Left ventricle myocardium superior (tissue), 1 donor: ENCODE data around the gene DHCR7. TPM values are rescaled to one million over a fixed set of nuclear protein-coding genes. Genes with fewer than 3 reads are reported as not detected.

Experiments
- ATAC-seq: fragments of 200-7000 bp; cut with Tn5 transposase; one replicate; pipeline ENCODE4 v1.9.1; 2020; ENCODE audit warnings: mild to moderate bottlenecking, moderate library complexity
- DNase-seq: peaks from one replicate; pipeline ENCODE4 v3.0.0-alpha.2; 2020
- intact Hi-C: fragments of 100-400 bp; cut with micrococcal nuclease; formaldehyde crosslinking; loops from one replicate; pipeline ENCODE4 v1.11.0; 2022
- microRNA-seq: library from miRNA; unstranded; fragments of <30 nt; microRNA quantifications from one replicate; pipeline ENCODE4 v1.2.0, GENCODE V29; 2020; ENCODE audit warnings: borderline number of aligned reads
- total RNA-seq: library from RNA; stranded (reverse); fragmentation: NEBNext Ultra II Directional; extraction: Animal tissue kit (Norgen Biotek cat#: 25700); gene quantifications from one replicate; pipeline ENCODE4 v1.2.1, GENCODE V29; 2021
- donor health status: DM: no; HTN: yes; CAD: no; lungs with severe emphysema.

The DHCR7 gene
- total RNA-seq, 1 donor from 2014 or later = 41.3 TPM

GRCh38 chr11:71395263-71395560, 53.0 kb downstream of the DHCR7 start:
- ATAC-seq (no peak), DNase-seq (no peak)
- intact Hi-C loops = no loop called here

DNA sequence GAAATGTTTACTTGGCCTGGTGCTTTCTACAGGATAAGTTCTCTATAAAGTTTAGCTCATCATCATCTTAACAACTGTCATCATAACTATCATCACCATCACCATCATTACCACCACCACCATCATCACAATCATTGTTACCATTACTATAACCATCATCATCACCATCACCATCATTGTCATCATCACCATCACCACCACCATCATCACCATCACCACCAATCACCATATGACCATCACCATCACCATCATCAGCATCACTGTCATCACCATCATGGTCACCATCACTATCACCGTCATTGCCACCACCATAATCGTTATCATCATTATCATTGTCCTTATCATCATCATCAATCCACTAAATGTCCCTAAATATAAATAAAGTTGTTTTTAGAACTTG, 54.9 kb downstream of the DHCR7 start:
- DNase-seq = no peak
- intact Hi-C loops = no loop called here
- no peak for ATAC-seq

GRCh38 chr11:71391796-71392195, 56.4 kb downstream of the DHCR7 start:
- ATAC-seq = no peak
- no peak for DNase-seq
- intact Hi-C loops = no loop called here

DNA sequence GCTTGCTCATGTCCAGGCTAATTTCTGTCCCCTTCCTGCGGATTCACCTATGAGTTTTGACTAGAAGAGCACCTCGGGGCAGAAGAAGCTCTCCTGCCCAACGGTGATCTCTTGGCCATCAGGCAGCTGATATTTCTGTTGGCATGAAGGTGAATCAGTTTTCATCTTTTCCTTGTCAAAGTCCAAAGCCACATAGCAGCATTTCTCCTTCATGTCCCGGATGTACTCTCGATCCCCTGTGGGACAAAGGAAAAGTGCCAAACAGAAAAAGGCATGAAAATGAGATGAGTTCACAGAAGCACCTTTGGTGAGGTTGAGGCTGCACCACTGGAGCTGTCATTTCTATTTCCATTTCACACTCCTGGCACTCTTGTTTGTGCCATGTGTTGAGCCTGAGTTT, 56.8 kb downstream of the DHCR7 start:
- intact Hi-C loops = no loop called here
- ATAC-seq (no peak), DNase-seq (no peak)

- no peak for ATAC-seq
- intact Hi-C loops = no loop called here
- DNase-seq = no peak
Measured at GRCh38 chr11:71388637-71389235, 59.5 kb downstream of the DHCR7 start.

GRCh38 chr11:71387784-71388636, 60.2 kb downstream of the DHCR7 start:
- ATAC-seq (no peak), DNase-seq (no peak)
- intact Hi-C loops = no loop called here

DNA sequence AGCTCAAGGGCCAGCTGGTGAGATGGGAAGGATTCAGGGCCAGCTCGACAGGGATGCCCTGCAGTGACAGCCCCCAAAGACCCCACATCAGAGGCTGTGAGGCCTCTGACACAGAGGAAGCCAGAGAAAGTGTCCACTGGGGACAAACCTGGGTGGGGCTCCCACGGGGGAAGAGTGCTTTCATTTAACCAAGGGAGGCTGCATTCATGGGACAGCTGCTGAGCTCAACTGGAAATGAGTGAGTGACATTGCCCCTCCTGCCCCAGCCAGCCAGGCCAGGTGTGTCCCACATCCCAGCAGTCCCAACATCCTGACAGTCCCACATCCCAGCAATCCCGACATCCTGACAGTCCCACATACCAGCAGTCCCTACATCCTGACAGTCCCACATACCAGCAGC, 61.0 kb downstream of the DHCR7 start:
- intact Hi-C loops = no loop called here
- DNase-seq (no peak), ATAC-seq (no peak)

DNA sequence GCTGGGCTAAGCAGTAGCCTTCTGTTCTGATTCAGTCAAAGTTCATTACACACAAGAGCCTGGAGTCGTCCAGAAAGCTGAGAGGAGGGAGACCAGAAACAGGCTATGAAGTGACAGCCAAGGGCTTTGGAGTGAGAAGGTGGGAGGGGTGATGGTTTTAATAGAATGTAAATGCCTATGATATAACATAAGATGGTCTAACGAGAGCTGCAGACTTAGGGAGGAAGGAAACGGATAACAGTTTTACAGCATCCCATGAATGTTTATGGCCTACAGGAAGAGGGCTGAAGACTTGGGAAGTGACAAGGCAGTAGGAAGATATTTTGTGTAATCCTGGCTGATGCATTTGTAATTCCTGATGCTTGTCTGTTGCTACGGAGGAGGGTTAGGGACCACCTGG, 62.0 kb downstream of the DHCR7 start:
- intact Hi-C loops = no loop called here
- ATAC-seq = no peak
- DNase-seq = no peak

- no peak for DNase-seq
- intact Hi-C loops = no loop called here
- no peak for ATAC-seq
Measured at GRCh38 chr11:71385091-71385490, 63.1 kb downstream of the DHCR7 start.

- intact Hi-C loops = no loop called here
- DNase-seq (no peak), ATAC-seq (no peak)
Measured at GRCh38 chr11:71384561-71384960, 63.6 kb downstream of the DHCR7 start.

Small RNA genes lying within 50 kb of the gene (microRNA-seq; reads per million reads assigned to microRNA genes)
- not detected for gene MIR6754

Other genes with a start within 250 kb of the DHCR7 start
- 0.32 TPM for gene SHANK2, start 195.8 kb downstream of the DHCR7 start, total RNA-seq
- 20.5 TPM for gene NADSYN1, start 4.8 kb upstream of the DHCR7 start, total RNA-seq
- not detected for gene KRTAP5-7, start 78.9 kb upstream of the DHCR7 start, total RNA-seq
- gene KRTAP5-8, start 89.6 kb upstream of the DHCR7 start, total RNA-seq = not detected
- gene KRTAP5-9, start 100.0 kb upstream of the DHCR7 start, total RNA-seq = not detected
- not detected for gene KRTAP5-10, start 117.2 kb upstream of the DHCR7 start, total RNA-seq
- not detected for gene KRTAP5-11, start 134.5 kb upstream of the DHCR7 start, total RNA-seq